HG03135 (cell line): Measurements from ENCODE around the gene SLC22A25.
"Not testable (repeated sequence)": the region's sequence is repeated elsewhere in the genome, so short reads cannot be mapped to it uniquely, and the experiment has no call there.

Source experiments
- ATAC-seq: cut with Tn5 transposase; IDR thresholded peaks from one replicate; pipeline ENCODE4 v1.9.1; 2021; ENCODE audit warnings: mild to moderate bottlenecking, moderate library complexity; ENCODE audit not compliant: unreplicated experiment

Gene SLC22A25

GRCh38 chr11:63235471-63236461 lies 7.6 kb downstream of the SLC22A25 start:
- ATAC-seq, result not testable (repeated sequence)

DNA sequence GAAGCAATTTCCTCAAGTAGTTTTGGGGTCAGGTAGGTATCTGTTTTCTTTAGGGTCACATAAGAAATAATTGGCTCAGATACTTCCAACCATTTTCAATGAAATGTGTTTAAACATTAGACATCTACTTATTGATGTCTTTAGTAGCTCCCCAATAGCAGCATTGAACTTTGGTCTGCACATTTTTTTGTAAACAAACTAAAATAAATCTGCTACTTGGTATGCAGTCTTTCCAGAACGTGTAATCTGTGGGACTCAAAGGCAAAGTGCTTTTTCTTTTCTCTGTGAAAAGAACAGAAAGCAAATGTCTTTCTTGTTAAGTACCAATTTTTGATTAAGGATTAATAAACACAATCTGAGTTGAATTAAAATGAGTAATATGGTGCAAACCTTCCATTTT lies 13.6 kb downstream of the SLC22A25 start:
- no peak for ATAC-seq

GRCh38 chr11:63227521-63228107 lies 15.8 kb downstream of the SLC22A25 start:
- no peak for ATAC-seq

- no peak for ATAC-seq
These were observed 16.8 kb downstream of the SLC22A25 start for GRCh38 chr11:63226488-63227114.

- ATAC-seq, result no peak
These were observed 29.3 kb downstream of the SLC22A25 start for GRCh38 chr11:63214093-63214492.

DNA sequence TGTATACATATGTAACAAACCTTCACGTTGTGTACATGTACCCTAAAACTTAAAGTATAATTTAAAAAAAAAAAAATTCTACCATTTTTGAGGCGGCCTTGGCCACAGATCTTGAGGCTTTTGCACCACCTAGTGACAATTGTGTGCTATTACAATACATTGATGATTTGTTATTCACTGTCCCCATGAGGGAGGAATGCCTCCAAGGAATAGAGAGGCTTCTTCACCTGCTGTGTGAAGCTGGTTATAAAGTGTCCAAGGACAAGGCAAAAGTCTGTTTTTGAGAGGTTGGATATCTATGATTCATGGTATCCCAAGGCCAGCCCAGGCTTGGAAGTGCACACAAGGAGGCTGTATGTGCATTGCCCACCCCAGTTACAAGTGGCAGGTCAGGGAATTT lies 30.7 kb downstream of the SLC22A25 start:
- no peak for ATAC-seq

GRCh38 chr11:63210111-63210510 lies 33.3 kb downstream of the SLC22A25 start:
- no peak for ATAC-seq
